ENCODE results near the gene ATP2B2.

Gene ATP2B2

GRCh38 chr3:10368512-10368911 is 136.9 kb downstream of the ATP2B2 start:
- Histone ChIP-seq H3K4me2 (ENCODE audit: insufficient read depth, low read length, poor library complexity, severe bottlenecking) (no peak overlapping the region), H4K8ac (ENCODE audit: low read depth, low read length) (no peak overlapping the region), H3K14ac (ENCODE audit: low read length) (no peak overlapping the region), H3K36me3 (replicated peaks in 1 of 2; ENCODE audit: control insufficient read depth in 2 of 2, insufficient read depth in 2 of 2, low read length in 2 of 2) (no peaks in the 10 kb centered on the region), H2BK12ac (ENCODE audit: low read length) (no peak overlapping the region), H4K91ac (ENCODE audit: low read depth, low read length, poor library complexity) (no peak overlapping the region), H2AK5ac (ENCODE audit: low read depth, low read length) (no peak overlapping the region), H2BK120ac (ENCODE audit: low read depth, low read length) (no peak overlapping the region), H3K4ac (ENCODE audit: low read length) (no peak overlapping the region), H3K27me3 (ENCODE audit: control insufficient read depth in 3 of 3, insufficient read depth in 3 of 3, low read depth in 1 of 3, low read length in 3 of 3) (peaks cover 0 to 13% (median 0%) of the 10 kb centered on the region in 3 experiments), H2AFZ (ENCODE audit: low read length) (no peak overlapping the region), H3K9me3 (replicated peaks in 1 of 2; ENCODE audit: control insufficient read depth in 2 of 2, insufficient read depth in 1 of 2, low read depth in 1 of 2, low read length in 2 of 2) (peaks cover 0 to 2% of the 10 kb centered on the region in 2 donors), H3K79me1 (ENCODE audit: low read depth, low read length) (no peaks in the 10 kb centered on the region), H3K9ac (ENCODE audit: low read depth, low read length, poor library complexity) (peak overlapping the region; percentile 6), H3K27ac (replicated peaks; ENCODE audit: low read length) (no peak overlapping the region), H3K18ac (ENCODE audit: low read length) (no peak overlapping the region), H2BK15ac (ENCODE audit: low read length) (no peak overlapping the region), H3K4me3 (ENCODE audit: low read length in 2 of 2) (no peak overlapping the region), H2BK5ac (ENCODE audit: low read length) (no peak overlapping the region), H3K4me1 (ENCODE audit: control insufficient read depth in 2 of 2, insufficient read depth in 1 of 2, low read depth in 1 of 2, low read length in 2 of 2) (peaks cover 4 to 8% of the 10 kb centered on the region in 2 donors), H3K23ac (ENCODE audit: low read depth, low read length, poor library complexity) (no peak overlapping the region)
- WGBS, 2 donors (ENCODE audit: extremely low coverage in 2 of 2, insufficient read length in 2 of 2, insufficient replicate concordance in 1 of 2): 100% methylated on average over 1 to 2 of the region's 2 CpGs
- no peak for DNase-seq (ENCODE audit: low spot score)

- no peaks in the 10 kb centered on the region for H3K36me3 ChIP-seq (replicated peaks in 1 of 2; ENCODE audit: control insufficient read depth in 2 of 2, insufficient read depth in 2 of 2, low read length in 2 of 2)
- no peak overlapping the region for H3K14ac ChIP-seq (ENCODE audit: low read length)
- H2AFZ ChIP-seq (ENCODE audit: low read length): no peak overlapping the region
- H3K4me3 ChIP-seq (ENCODE audit: low read length in 2 of 2): peak overlapping the region in 1 of 2 donors; percentile 62
- no peak overlapping the region for H3K27ac ChIP-seq (replicated peaks; ENCODE audit: low read length)
- H3K4me1 ChIP-seq (ENCODE audit: control insufficient read depth in 2 of 2, insufficient read depth in 1 of 2, low read depth in 1 of 2, low read length in 2 of 2): peaks cover 4 to 8% of the 10 kb centered on the region in 2 donors
- WGBS, 2 donors (ENCODE audit: extremely low coverage in 2 of 2, insufficient read length in 2 of 2, insufficient replicate concordance in 1 of 2): no CpG with 5 or more reads among the region's 5 CpGs
- H3K9me3 ChIP-seq (replicated peaks in 1 of 2; ENCODE audit: control insufficient read depth in 2 of 2, insufficient read depth in 1 of 2, low read depth in 1 of 2, low read length in 2 of 2): peaks cover 0 to 2% of the 10 kb centered on the region in 2 donors
- H4K8ac ChIP-seq (ENCODE audit: low read depth, low read length): no peak overlapping the region
- no peak overlapping the region for H3K9ac ChIP-seq (ENCODE audit: low read depth, low read length, poor library complexity)
- H3K23ac ChIP-seq (ENCODE audit: low read depth, low read length, poor library complexity): peak overlapping the region; percentile 57
- no peak for DNase-seq (ENCODE audit: low spot score)
- H2BK12ac ChIP-seq (ENCODE audit: low read length): no peak overlapping the region
- no peak overlapping the region for H2AK5ac ChIP-seq (ENCODE audit: low read depth, low read length)
- H3K4ac ChIP-seq (ENCODE audit: low read length): no peak overlapping the region
- H2BK15ac ChIP-seq (ENCODE audit: low read length): no peak overlapping the region
- peaks cover 0 to 15% (median 0%) of the 10 kb centered on the region in 3 experiments for H3K27me3 ChIP-seq (ENCODE audit: control insufficient read depth in 3 of 3, insufficient read depth in 3 of 3, low read depth in 1 of 3, low read length in 3 of 3)
- H2BK120ac ChIP-seq (ENCODE audit: low read depth, low read length): no peak overlapping the region
- peak overlapping the region; percentile 24 for H3K18ac ChIP-seq (ENCODE audit: low read length)
- no peaks in the 10 kb centered on the region for H3K79me1 ChIP-seq (ENCODE audit: low read depth, low read length)
- H2BK5ac ChIP-seq (ENCODE audit: low read length): no peak overlapping the region
- H4K91ac ChIP-seq (ENCODE audit: low read depth, low read length, poor library complexity): no peak overlapping the region
- no peak overlapping the region for H3K4me2 ChIP-seq (ENCODE audit: insufficient read depth, low read length, poor library complexity, severe bottlenecking)
Measured at GRCh38 chr3:10367506-10367905, 137.9 kb downstream of the ATP2B2 start.

DNA sequence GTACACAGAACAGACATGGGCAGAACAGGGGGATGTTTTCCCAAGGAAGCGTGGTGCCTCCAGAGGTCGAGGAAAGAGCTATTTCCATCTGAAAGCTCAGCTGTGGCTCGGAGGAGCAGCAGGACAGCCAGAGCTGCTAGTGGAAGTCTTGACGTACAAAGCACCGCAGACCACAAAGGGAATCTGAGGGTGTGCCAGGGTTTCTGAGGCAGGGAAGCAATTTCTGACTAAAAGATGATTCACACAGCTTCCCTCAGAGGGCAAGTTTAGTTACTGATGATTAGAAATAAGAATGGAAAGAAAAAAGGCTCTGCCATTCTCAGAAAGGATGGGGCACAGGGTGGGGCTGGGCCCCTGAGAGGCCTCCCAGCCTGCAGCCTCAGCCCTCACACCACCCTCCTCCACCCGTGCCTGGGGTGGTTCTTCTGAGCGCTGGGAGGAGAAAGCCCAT is 138.7 kb downstream of the ATP2B2 start:
- no peak overlapping the region for H2BK120ac ChIP-seq (ENCODE audit: low read depth, low read length)
- no peak overlapping the region for H2BK5ac ChIP-seq (ENCODE audit: low read length)
- H3K4ac ChIP-seq (ENCODE audit: low read length): no peak overlapping the region
- H3K79me1 ChIP-seq (ENCODE audit: low read depth, low read length): no peaks in the 10 kb centered on the region
- no peak overlapping the region for H3K14ac ChIP-seq (ENCODE audit: low read length)
- peaks cover 0 to 17% (median 0%) of the 10 kb centered on the region in 3 experiments for H3K27me3 ChIP-seq (ENCODE audit: control insufficient read depth in 3 of 3, insufficient read depth in 3 of 3, low read depth in 1 of 3, low read length in 3 of 3)
- no peak overlapping the region for H2BK15ac ChIP-seq (ENCODE audit: low read length)
- H3K9me3 ChIP-seq (replicated peaks in 1 of 2; ENCODE audit: control insufficient read depth in 2 of 2, insufficient read depth in 1 of 2, low read depth in 1 of 2, low read length in 2 of 2): no peaks in the 10 kb centered on the region
- peaks cover 4 to 8% of the 10 kb centered on the region in 2 donors for H3K4me1 ChIP-seq (ENCODE audit: control insufficient read depth in 2 of 2, insufficient read depth in 1 of 2, low read depth in 1 of 2, low read length in 2 of 2)
- H2AFZ ChIP-seq (ENCODE audit: low read length): peak overlapping the region; percentile 9
- H3K27ac ChIP-seq (replicated peaks; ENCODE audit: low read length): no peak overlapping the region
- no peak overlapping the region for H3K23ac ChIP-seq (ENCODE audit: low read depth, low read length, poor library complexity)
- peak overlapping the region; percentile 21 for H3K18ac ChIP-seq (ENCODE audit: low read length)
- no peak overlapping the region for H2AK5ac ChIP-seq (ENCODE audit: low read depth, low read length)
- no peak overlapping the region for H3K4me2 ChIP-seq (ENCODE audit: insufficient read depth, low read length, poor library complexity, severe bottlenecking)
- no peaks in the 10 kb centered on the region for H3K36me3 ChIP-seq (replicated peaks in 1 of 2; ENCODE audit: control insufficient read depth in 2 of 2, insufficient read depth in 2 of 2, low read length in 2 of 2)
- no peak overlapping the region for H4K91ac ChIP-seq (ENCODE audit: low read depth, low read length, poor library complexity)
- H3K4me3 ChIP-seq (ENCODE audit: low read length in 2 of 2): no peak overlapping the region
- H4K8ac ChIP-seq (ENCODE audit: low read depth, low read length): no peak overlapping the region
- no peak overlapping the region for H3K9ac ChIP-seq (ENCODE audit: low read depth, low read length, poor library complexity)
- no CpG with 5 or more reads among the region's 7 CpGs for WGBS, 2 donors (ENCODE audit: extremely low coverage in 2 of 2, insufficient read length in 2 of 2, insufficient replicate concordance in 1 of 2)
- DNase-seq (ENCODE audit: low spot score): no peak
- no peak overlapping the region for H2BK12ac ChIP-seq (ENCODE audit: low read length)

DNA sequence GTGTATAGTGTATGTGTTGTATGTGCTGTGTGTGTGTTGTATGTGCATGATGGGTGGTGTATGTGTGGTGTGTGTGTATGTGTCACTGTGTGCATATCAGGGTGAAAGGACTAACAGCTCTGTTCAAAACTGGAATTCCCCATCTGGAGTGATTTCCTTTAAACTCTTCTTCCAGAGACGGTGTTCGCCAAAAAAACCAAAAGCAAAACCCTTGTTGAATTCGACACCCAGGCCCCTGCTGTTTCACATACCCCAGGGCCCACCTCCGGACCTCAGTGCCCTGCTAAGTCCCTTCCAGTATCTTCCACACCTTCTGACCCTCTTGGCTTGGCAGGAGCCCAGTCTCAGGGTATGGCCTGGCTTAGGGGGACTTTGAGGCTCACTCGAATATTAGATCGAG is 139.6 kb downstream of the ATP2B2 start:
- H4K8ac ChIP-seq (ENCODE audit: low read depth, low read length): no peak overlapping the region
- no peak overlapping the region for H3K14ac ChIP-seq (ENCODE audit: low read length)
- no CpG with 5 or more reads among the region's 6 CpGs for WGBS, 2 donors (ENCODE audit: extremely low coverage in 2 of 2, insufficient read length in 2 of 2, insufficient replicate concordance in 1 of 2)
- no peak overlapping the region for H3K4ac ChIP-seq (ENCODE audit: low read length)
- H3K27ac ChIP-seq (replicated peaks; ENCODE audit: low read length): no peak overlapping the region
- H2BK15ac ChIP-seq (ENCODE audit: low read length): no peak overlapping the region
- H3K18ac ChIP-seq (ENCODE audit: low read length): no peak overlapping the region
- no peak overlapping the region for H2AFZ ChIP-seq (ENCODE audit: low read length)
- H2BK12ac ChIP-seq (ENCODE audit: low read length): no peak overlapping the region
- DNase-seq (ENCODE audit: low spot score): no peak
- H3K9ac ChIP-seq (ENCODE audit: low read depth, low read length, poor library complexity): no peak overlapping the region
- H3K9me3 ChIP-seq (replicated peaks in 1 of 2; ENCODE audit: control insufficient read depth in 2 of 2, insufficient read depth in 1 of 2, low read depth in 1 of 2, low read length in 2 of 2): no peaks in the 10 kb centered on the region
- H3K79me1 ChIP-seq (ENCODE audit: low read depth, low read length): no peaks in the 10 kb centered on the region
- no peak overlapping the region for H3K23ac ChIP-seq (ENCODE audit: low read depth, low read length, poor library complexity)
- H3K4me3 ChIP-seq (ENCODE audit: low read length in 2 of 2): no peak overlapping the region
- H2AK5ac ChIP-seq (ENCODE audit: low read depth, low read length): no peak overlapping the region
- no peak overlapping the region for H2BK5ac ChIP-seq (ENCODE audit: low read length)
- H3K4me1 ChIP-seq (ENCODE audit: control insufficient read depth in 2 of 2, insufficient read depth in 1 of 2, low read depth in 1 of 2, low read length in 2 of 2): peaks cover 4 to 8% of the 10 kb centered on the region in 2 donors
- H3K27me3 ChIP-seq (ENCODE audit: control insufficient read depth in 3 of 3, insufficient read depth in 3 of 3, low read depth in 1 of 3, low read length in 3 of 3): peaks cover 0 to 23% (median 0%) of the 10 kb centered on the region in 3 experiments
- H3K36me3 ChIP-seq (replicated peaks in 1 of 2; ENCODE audit: control insufficient read depth in 2 of 2, insufficient read depth in 2 of 2, low read length in 2 of 2): no peaks in the 10 kb centered on the region
- no peak overlapping the region for H3K4me2 ChIP-seq (ENCODE audit: insufficient read depth, low read length, poor library complexity, severe bottlenecking)
- no peak overlapping the region for H2BK120ac ChIP-seq (ENCODE audit: low read depth, low read length)
- H4K91ac ChIP-seq (ENCODE audit: low read depth, low read length, poor library complexity): no peak overlapping the region
